A673 (cell line): ENCODE measurements around the gene SP140L. TPM values are rescaled to one million over a fixed set of nuclear protein-coding genes. Genes with fewer than 3 reads are reported as not detected.

ENCODE experiments used
- BruUV-seq: library from RNA; stranded (reverse); fragments of 400-500 nt; replicated peaks from 2 replicates; lab custom pipeline; 2021; lab: Mats Ljungman, UMichigan
- CTCF ChIA-PET: fragments of 300-600 bp; sonication (Branson Sonifier 250); formaldehyde crosslinking; loops from one replicate; lab custom pipeline; 2022; ENCODE audit warnings: antibody characterized with exemption; lab: Charles Lee
- POLR2A ChIA-PET: fragments of 300-600 bp; sonication (Branson Sonifier 250); formaldehyde crosslinking; loops from one replicate; lab custom pipeline; 2022; ENCODE audit warnings: antibody characterized with exemption; ENCODE audit not compliant: low non-redundant PET; lab: Charles Lee
- DNase-seq: peaks from one replicate; pipeline ENCODE4 v3.0.0-alpha.2; 2015; ENCODE audit warnings: low spot score
- H3K27ac ChIP-seq: fragments of 200-600 bp; sonication (generic); 2 replicates; pipeline ENCODE4 v1.5.1; 2016; ENCODE audit warnings: mixed run types, low read depth, mild to moderate bottlenecking, mixed read lengths, antibody characterized with exemption, low read length; ENCODE audit not compliant: poor library complexity, severe bottlenecking
- H3K27me3 ChIP-seq: fragments of 200-600 bp; sonication (generic); replicated peaks from 2 replicates; pipeline ENCODE4 v1.6.1; 2017; ENCODE audit warnings: mixed run types, low read depth, mild to moderate bottlenecking, mixed read lengths, antibody characterized with exemption, low read length; ENCODE audit not compliant: insufficient read depth, poor library complexity
- H3K36me3 ChIP-seq: fragments of 200-600 bp; sonication (generic); 2 replicates; pipeline ENCODE4 v1.6.1; 2016; ENCODE audit warnings: mixed run types, mild to moderate bottlenecking, mixed read lengths, antibody characterized with exemption, low read length; ENCODE audit not compliant: insufficient read depth, poor library complexity, severe bottlenecking
- H3K4me1 ChIP-seq: fragments of 200-600 bp; sonication (generic); 2 replicates; pipeline ENCODE4 v1.6.1; 2017; ENCODE audit warnings: mixed run types, mild to moderate bottlenecking, mixed read lengths, antibody characterized with exemption, low read length; ENCODE audit not compliant: insufficient read depth, poor library complexity, severe bottlenecking
- H3K4me3 ChIP-seq: fragments of 200-600 bp; sonication (generic); 2 replicates; pipeline ENCODE4 v1.5.1; 2016; ENCODE audit warnings: low read depth, mixed run types, mild to moderate bottlenecking, mixed read lengths, low read length; ENCODE audit not compliant: poor library complexity, severe bottlenecking
- H3K9me3 ChIP-seq: fragments of 200-600 bp; sonication (generic); 2 replicates; pipeline ENCODE4 v1.6.1; 2016; ENCODE audit warnings: mixed run types, low read depth, mild to moderate bottlenecking, mixed read lengths, antibody characterized with exemption, low read length; ENCODE audit not compliant: poor library complexity, severe bottlenecking
- CTCF ChIP-seq: fragments of 300-800, 200-600 bp; sonication (generic); conservative IDR thresholded peaks from 2 replicates; pipeline ENCODE4 v1.5.1; 2017; ENCODE audit warnings: low read depth, mild to moderate bottlenecking, antibody characterized with exemption, low read length, moderate library complexity, mixed read lengths
- EZH2 ChIP-seq: fragments of 200-600 bp; sonication (generic); IDR thresholded peaks from 2 replicates; pipeline ENCODE4 v1.6.1; 2017; ENCODE audit warnings: borderline replicate concordance, low read depth, mild to moderate bottlenecking, mixed read lengths, antibody characterized with exemption, low read length; ENCODE audit not compliant: poor library complexity, severe bottlenecking
- intact Hi-C: fragments of 100-400 bp; cut with micrococcal nuclease; formaldehyde crosslinking; loops from one replicate; pipeline ENCODE4 v1.10.0; 2022; ENCODE audit not compliant: unreplicated experiment
- total RNA-seq: library from RNA; stranded (reverse); gene quantifications from 2 replicates; pipeline ENCODE4 v1.2.3, GENCODE V29; 2021

The SP140L gene
- total RNA-seq, 1 experiment from 2014 or later = 0.37 TPM

- H3K27ac ChIP-seq = no peak overlapping the region
- peaks cover 9% of the 10 kb centered on the region for H3K9me3 ChIP-seq
- no peaks in the 10 kb centered on the region for H3K4me1 ChIP-seq
- ChIA-PET CTCF (no interaction called here), POLR2A (no interaction called here)
- no peak overlapping the region for H3K4me3 ChIP-seq
- TF ChIP-seq EZH2 = no peak
- TF ChIP-seq CTCF = no peak
- no peak for DNase-seq
- no peaks in the 10 kb centered on the region for H3K36me3 ChIP-seq
- H3K27me3 ChIP-seq = no peaks in the 10 kb centered on the region
- no TSS peak for BruUV-seq
- intact Hi-C loops = no loop called here
Measured at GRCh38 chr2:230343747-230344146, 16.8 kb downstream of the SP140L start.

- Histone ChIP-seq H3K27ac (no peak overlapping the region), H3K9me3 (peaks cover 9% of the 10 kb centered on the region), H3K4me3 (no peak overlapping the region), H3K36me3 (no peaks in the 10 kb centered on the region), H3K4me1 (no peaks in the 10 kb centered on the region), H3K27me3 (no peaks in the 10 kb centered on the region)
- ChIA-PET POLR2A (no interaction called here), CTCF (no interaction called here)
- no TSS peak for BruUV-seq
- intact Hi-C loops = no loop called here
- DNase-seq = no peak
- no peak for TF ChIP-seq EZH2
- no peak for TF ChIP-seq CTCF
Measured at GRCh38 chr2:230346465-230346864, 19.5 kb downstream of the SP140L start.

- ChIA-PET CTCF (no interaction called here), POLR2A (no interaction called here)
- intact Hi-C loops = no loop called here
- Histone ChIP-seq H3K36me3 (no peaks in the 10 kb centered on the region), H3K9me3 (peaks cover 9% of the 10 kb centered on the region), H3K27ac (no peak overlapping the region), H3K4me3 (no peak overlapping the region), H3K4me1 (no peaks in the 10 kb centered on the region), H3K27me3 (no peaks in the 10 kb centered on the region)
- no peak for DNase-seq
- TF ChIP-seq EZH2 (no peak), CTCF (no peak)
- no TSS peak for BruUV-seq
Measured at GRCh38 chr2:230346921-230347533, 20.0 kb downstream of the SP140L start.
